ENCODE measurements around the gene FASTKD3.

The FASTKD3 gene

GRCh38 chr5:7877851-7878250 is 9.0 kb upstream of the FASTKD3 start:
- no peak overlapping the region for H3K4me3 ChIP-seq (ENCODE audit: low read length)
- no peak for TF ChIP-seq CTCF (conservative IDR thresholded peaks at IDR 0.05; ENCODE audit: low read length)
- DNase-seq (ENCODE audit: low read depth), result no peak

DNA sequence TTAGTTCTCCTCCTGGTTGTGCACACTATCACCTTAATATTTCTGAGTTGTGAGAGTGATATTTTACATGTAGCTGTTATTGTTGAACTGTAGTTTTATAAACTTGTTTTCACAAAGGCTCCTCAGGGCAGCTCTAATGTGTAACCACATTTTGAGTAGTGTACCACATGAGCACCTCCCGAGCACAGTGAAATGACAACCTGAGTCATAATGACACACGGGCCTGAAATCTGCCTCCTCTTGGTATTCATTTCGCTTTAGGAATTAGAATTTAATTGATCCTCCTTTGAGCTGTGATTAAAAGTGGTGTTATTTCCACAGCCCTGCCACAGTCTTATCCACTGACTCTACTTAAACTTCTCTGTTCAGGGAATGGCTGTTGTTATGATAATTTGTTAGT is 8.0 kb upstream of the FASTKD3 start:
- peak; percentile 56 for DNase-seq (ENCODE audit: low read depth)
- H3K4me3 ChIP-seq (ENCODE audit: low read length), result no peak overlapping the region
- no peak for TF ChIP-seq CTCF (conservative IDR thresholded peaks at IDR 0.05; ENCODE audit: low read length)

DNA sequence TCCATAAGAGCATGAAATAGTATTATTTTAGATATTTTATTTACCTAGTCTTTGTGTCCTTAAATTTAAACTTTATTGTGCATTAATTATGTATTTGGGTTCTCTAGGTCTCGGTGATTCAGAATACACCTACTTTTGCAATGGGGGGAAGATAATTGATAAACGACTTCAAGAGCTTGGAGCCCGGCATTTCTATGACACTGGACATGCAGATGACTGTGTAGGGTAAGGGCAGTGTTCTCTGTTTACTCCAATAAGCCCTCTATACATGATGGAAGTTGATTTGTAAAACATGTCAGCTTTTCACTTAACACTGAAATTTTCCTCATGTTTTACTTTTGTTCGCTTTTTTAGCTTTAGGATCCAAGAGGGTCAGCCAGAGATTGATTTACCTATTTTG is 6.3 kb upstream of the FASTKD3 start:
- no peak for TF ChIP-seq CTCF (conservative IDR thresholded peaks at IDR 0.05; ENCODE audit: low read length)
- no peak overlapping the region for H3K4me3 ChIP-seq (ENCODE audit: low read length)
- no peak for DNase-seq (ENCODE audit: low read depth)

- TF ChIP-seq CTCF (conservative IDR thresholded peaks at IDR 0.05; ENCODE audit: low read length), result no peak
- no peak overlapping the region for H3K4me3 ChIP-seq (ENCODE audit: low read length)
- no peak for DNase-seq (ENCODE audit: low read depth)
These were observed 5.8 kb upstream of the FASTKD3 start for GRCh38 chr5:7874639-7875038.

GRCh38 chr5:7873216-7873615 is 4.4 kb upstream of the FASTKD3 start:
- DNase-seq (ENCODE audit: low read depth), result no peak
- H3K4me3 ChIP-seq (ENCODE audit: low read length), result no peak overlapping the region
- no peak for TF ChIP-seq CTCF (conservative IDR thresholded peaks at IDR 0.05; ENCODE audit: low read length)

DNA sequence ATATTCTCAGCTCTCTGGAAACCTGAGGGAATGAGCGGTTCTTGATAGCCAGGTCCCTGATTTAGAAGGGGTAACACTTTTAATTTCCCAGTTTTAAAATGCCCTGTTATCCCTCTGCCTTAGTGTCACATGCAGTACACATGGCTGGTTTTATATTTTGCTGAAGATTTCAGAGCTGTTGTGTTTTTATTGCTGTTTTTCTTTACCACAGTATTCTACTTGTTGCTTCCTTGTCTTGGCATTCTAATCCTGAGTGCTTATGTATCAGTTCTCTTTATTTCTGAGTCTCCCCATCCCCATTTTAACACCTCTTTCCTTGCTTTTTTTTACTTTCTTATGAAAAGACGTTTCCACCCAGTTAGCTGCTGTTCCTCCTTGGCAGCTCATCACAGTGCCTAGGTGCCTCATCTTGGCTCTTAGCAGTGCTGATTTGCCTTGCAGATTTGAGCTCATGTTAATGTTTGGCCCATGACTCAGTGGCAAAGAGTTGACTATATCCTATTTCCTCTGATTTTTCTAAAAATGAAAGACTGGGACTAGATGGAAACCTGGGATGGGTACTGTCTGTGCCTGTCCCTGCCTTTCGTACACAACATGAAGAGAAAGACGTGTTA is 3.8 kb upstream of the FASTKD3 start:
- no peak for TF ChIP-seq CTCF (conservative IDR thresholded peaks at IDR 0.05; ENCODE audit: low read length)
- no peak for DNase-seq (ENCODE audit: low read depth)
- no peak overlapping the region for H3K4me3 ChIP-seq (ENCODE audit: low read length)

- no peak for DNase-seq (ENCODE audit: low read depth)
- H3K4me3 ChIP-seq (ENCODE audit: low read length), result no peak overlapping the region
These were observed 2.8 kb upstream of the FASTKD3 start for GRCh38 chr5:7871653-7872052.

More at GRCh38 chr5:7871653-7872052, 2.8 kb upstream of the FASTKD3 start:
- no peak for TF ChIP-seq CTCF (conservative IDR thresholded peaks at IDR 0.05; ENCODE audit: low read length)
